Lower leg skin (tissue), 4 donors: ENCODE results near the gene DLGAP5. TPM values are rescaled to one million over a fixed set of nuclear protein-coding genes. Genes with fewer than 3 reads are reported as not detected.

Experiments
- DNase-seq, 2 donors: peaks; one replicate each; pipeline ENCODE4 v3.0.0-alpha.2; 2019; ENCODE audit warnings: low spot score in 2 of 2
- H3K4me3 ChIP-seq: fragments of 200-600 bp; sonication (generic); 2 replicates; pipeline ENCODE4 v1.5.1; 2017; ENCODE audit warnings: mild to moderate bottlenecking, low read depth; ENCODE audit not compliant: poor library complexity, severe bottlenecking
- CTCF ChIP-seq, 3 donors: fragments of 450-650 bp; IDR thresholded peaks; one replicate each; pipeline ENCODE4 v1.5.1; 2016; ENCODE audit warnings: antibody characterized with exemption in 3 of 3, mild to moderate bottlenecking in 3 of 3, moderate library complexity in 2 of 3
- POLR2A ChIP-seq, 2 donors: fragments of 450-650 bp; IDR thresholded peaks; one replicate each; pipeline ENCODE4 v1.6.1; 2016 to 2017; ENCODE audit warnings: antibody characterized with exemption in 2 of 2, mild to moderate bottlenecking in 1 of 2, moderate library complexity in 1 of 2
- WGBS, 2 donors: methylation state at CpG; one replicate each; pipeline ENCODE4 v1.1.5; 2018; 5-methylcytosine and 5-hydroxymethylcytosine counted together
- intact Hi-C: fragments of 100-400 bp; cut with DNase I; formaldehyde crosslinking; loops from one replicate; pipeline ENCODE4 v1.15.0; 2023; ENCODE audit warnings: low total_unique reads
- total RNA-seq, 4 donors: library from RNA; depleted of rRNA; stranded (reverse); fragments of >200 nt; gene quantifications; one replicate each; pipeline ENCODE4 v1.1.0, GENCODE V29; 2016

Gene DLGAP5
- total RNA-seq, 4 donors from 2014 or later, result 0.53 to 2.4 (median 1.1) TPM

- peak in 1 of 2 donors; percentile 18 for DNase-seq
- TF ChIP-seq CTCF (IDR thresholded peaks at IDR 0.05) (no peak), POLR2A (IDR thresholded peaks at IDR 0.05) (no peak)
- no peak overlapping the region for H3K4me3 ChIP-seq
- intact Hi-C loops, result loop anchor here (10.0 kb wide), 1 partner anchor 49 kb away; no protein-coding TSS in a partner anchor
- WGBS, 2 donors, result 22 to 30% methylated on average over 4 of the region's 4 CpGs
These were observed 58.0 kb downstream of the DLGAP5 start for GRCh38 chr14:55133416-55133815.

GRCh38 chr14:55131370-55132137 is 59.8 kb downstream of the DLGAP5 start:
- peak in 1 of 2 donors; percentile 30 for DNase-seq
- no peak overlapping the region for H3K4me3 ChIP-seq
- no peak for TF ChIP-seq POLR2A (IDR thresholded peaks at IDR 0.05)
- no peak for TF ChIP-seq CTCF (IDR thresholded peaks at IDR 0.05)
- intact Hi-C loops, result loop anchor here (10.0 kb wide), 1 partner anchor 47 kb away; no protein-coding TSS in a partner anchor
- 20 to 26% methylated on average over 7 of the region's 7 CpGs for WGBS, 2 donors

DNA sequence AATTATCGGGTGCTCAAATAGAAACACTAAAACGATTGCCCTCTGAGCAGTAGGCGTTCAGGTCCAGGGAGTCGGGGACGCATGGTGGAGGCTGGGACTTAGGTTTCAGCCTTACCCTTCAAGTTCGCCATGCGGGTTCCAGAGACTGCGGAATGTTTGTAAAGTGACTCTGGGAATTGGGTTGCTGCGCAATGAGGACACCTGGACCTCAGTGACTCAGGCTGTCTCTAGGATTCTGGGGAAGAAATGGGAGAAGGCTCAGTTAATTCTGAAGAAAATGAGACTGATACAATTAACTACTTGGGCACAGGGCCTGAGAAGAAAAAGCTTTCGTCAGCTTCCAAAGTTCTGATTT is 61.2 kb downstream of the DLGAP5 start:
- TF ChIP-seq POLR2A (IDR thresholded peaks at IDR 0.05) (no peak), CTCF (IDR thresholded peaks at IDR 0.05) (no peak)
- WGBS, 2 donors, result 5 to 10% methylated on average over 10 of the region's 10 CpGs
- peak overlapping the region; percentile 84 for H3K4me3 ChIP-seq
- intact Hi-C loops, result loop anchor here (10.0 kb wide), 1 partner anchor 45 kb away; no protein-coding TSS in a partner anchor
- peak in 1 of 2 donors; percentile 41 for DNase-seq

- WGBS, 2 donors, result 0 to 1% methylated on average over 29 to 49 of the region's 53 CpGs
- H3K4me3 ChIP-seq, result peak overlapping the region; percentile 84
- peak; percentile 65 to 95 for DNase-seq
- no peak for TF ChIP-seq POLR2A (IDR thresholded peaks at IDR 0.05)
- no peak for TF ChIP-seq CTCF (IDR thresholded peaks at IDR 0.05)
- intact Hi-C loops, result loop anchor here (10.0 kb wide), 1 partner anchor 45 kb away; no protein-coding TSS in a partner anchor
These were observed 61.8 kb downstream of the DLGAP5 start for GRCh38 chr14:55129428-55130195.

- TF ChIP-seq POLR2A (IDR thresholded peaks at IDR 0.05) (peak in 1 of 2 donors; percentile 77), CTCF (IDR thresholded peaks at IDR 0.05) (no peak)
- intact Hi-C loops, result no loop called here
- peak within 1 kb of the TSS; percentile 84 for H3K4me3 ChIP-seq
- WGBS, 2 donors, result 0% methylated on average over 1 to 6 of the region's 50 CpGs
- peak; percentile 71 to 96 for DNase-seq
These were observed 62.3 kb downstream of the DLGAP5 start, which contains the start of gene LGALS3 for GRCh38 chr14:55129086-55129427. Gene LGALS3 (plus strand): TSS chr14:55129252. CDS start chr14:55137374, 8,122 bp downstream.
